Measurements from ENCODE around the gene SH3GL2.

DNA sequence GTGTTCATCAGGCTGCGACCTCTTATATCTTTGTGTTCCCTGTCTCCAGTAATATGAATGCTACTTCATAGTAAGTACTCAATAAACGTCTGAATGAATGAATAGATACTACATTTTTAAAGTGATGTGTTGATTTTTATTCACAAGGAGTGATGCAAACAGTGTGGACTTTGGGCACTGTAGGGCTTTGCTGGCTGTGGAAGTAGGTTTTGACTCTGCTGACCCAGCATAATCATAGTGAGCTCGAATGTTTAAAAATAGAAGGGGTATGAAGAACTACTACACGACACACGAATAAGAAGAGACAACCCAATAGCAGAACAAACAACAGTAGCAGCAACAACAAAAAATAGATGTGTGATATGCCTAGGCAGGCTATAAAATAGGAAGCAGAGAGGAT is 147.4 kb downstream of the SH3GL2 start:
- no peak for TF ChIP-seq EZH2 (IDR thresholded peaks at IDR 0.05; ENCODE audit: borderline replicate concordance, low read depth, low read length, severe bottlenecking)
- TF ChIP-seq, protein P1, sequence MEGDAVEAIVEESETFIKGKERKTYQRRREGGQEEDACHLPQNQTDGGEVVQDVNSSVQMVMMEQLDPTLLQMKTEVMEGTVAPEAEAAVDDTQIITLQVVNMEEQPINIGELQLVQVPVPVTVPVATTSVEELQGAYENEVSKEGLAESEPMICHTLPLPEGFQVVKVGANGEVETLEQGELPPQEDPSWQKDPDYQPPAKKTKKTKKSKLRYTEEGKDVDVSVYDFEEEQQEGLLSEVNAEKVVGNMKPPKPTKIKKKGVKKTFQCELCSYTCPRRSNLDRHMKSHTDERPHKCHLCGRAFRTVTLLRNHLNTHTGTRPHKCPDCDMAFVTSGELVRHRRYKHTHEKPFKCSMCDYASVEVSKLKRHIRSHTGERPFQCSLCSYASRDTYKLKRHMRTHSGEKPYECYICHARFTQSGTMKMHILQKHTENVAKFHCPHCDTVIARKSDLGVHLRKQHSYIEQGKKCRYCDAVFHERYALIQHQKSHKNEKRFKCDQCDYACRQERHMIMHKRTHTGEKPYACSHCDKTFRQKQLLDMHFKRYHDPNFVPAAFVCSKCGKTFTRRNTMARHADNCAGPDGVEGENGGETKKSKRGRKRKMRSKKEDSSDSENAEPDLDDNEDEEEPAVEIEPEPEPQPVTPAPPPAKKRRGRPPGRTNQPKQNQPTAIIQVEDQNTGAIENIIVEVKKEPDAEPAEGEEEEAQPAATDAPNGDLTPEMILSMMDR (IDR thresholded peaks at IDR 0.05; ENCODE audit: borderline replicate concordance, extremely low read depth, low read length, poor library complexity, severe bottlenecking): no peak

All from DND-41 (cell line).